ENCODE data around the gene GSE1.

DNA sequence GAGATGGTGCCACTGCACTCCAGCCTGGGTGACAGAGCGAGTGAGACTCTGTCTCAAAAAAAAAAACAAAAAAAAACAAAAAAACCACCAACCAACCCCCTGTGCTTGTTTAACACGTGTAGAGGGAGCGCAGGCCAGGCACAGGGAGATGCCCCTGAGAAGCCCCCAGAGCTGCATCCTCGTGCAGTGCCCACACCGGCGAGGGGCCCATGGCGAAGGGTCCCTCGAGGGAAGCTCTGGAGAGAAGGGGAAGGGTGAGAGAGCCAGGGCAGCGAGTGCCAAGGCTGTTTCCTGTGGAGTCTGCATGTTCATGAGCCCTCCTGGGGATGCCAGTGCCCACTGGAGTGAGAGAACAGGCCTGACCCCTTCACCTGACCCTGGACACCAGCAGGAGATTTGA is 47.8 kb upstream of the GSE1 start:
- no peak for TF ChIP-seq EZH2 (IDR thresholded peaks at IDR 0.05; ENCODE audit: borderline replicate concordance, low read length)
- TF ChIP-seq, protein P1, sequence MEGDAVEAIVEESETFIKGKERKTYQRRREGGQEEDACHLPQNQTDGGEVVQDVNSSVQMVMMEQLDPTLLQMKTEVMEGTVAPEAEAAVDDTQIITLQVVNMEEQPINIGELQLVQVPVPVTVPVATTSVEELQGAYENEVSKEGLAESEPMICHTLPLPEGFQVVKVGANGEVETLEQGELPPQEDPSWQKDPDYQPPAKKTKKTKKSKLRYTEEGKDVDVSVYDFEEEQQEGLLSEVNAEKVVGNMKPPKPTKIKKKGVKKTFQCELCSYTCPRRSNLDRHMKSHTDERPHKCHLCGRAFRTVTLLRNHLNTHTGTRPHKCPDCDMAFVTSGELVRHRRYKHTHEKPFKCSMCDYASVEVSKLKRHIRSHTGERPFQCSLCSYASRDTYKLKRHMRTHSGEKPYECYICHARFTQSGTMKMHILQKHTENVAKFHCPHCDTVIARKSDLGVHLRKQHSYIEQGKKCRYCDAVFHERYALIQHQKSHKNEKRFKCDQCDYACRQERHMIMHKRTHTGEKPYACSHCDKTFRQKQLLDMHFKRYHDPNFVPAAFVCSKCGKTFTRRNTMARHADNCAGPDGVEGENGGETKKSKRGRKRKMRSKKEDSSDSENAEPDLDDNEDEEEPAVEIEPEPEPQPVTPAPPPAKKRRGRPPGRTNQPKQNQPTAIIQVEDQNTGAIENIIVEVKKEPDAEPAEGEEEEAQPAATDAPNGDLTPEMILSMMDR (conservative IDR thresholded peaks at IDR 0.05 in 1 of 2, IDR thresholded peaks at IDR 0.05 in 1 of 2; ENCODE audit: extremely low read depth in 1 of 2, insufficient read depth in 1 of 2, low read depth in 1 of 2, low read length in 2 of 2): no peak

All from mammary epithelial cell (primary cell).